Measurements from ENCODE around the gene VTI1A.

DNA sequence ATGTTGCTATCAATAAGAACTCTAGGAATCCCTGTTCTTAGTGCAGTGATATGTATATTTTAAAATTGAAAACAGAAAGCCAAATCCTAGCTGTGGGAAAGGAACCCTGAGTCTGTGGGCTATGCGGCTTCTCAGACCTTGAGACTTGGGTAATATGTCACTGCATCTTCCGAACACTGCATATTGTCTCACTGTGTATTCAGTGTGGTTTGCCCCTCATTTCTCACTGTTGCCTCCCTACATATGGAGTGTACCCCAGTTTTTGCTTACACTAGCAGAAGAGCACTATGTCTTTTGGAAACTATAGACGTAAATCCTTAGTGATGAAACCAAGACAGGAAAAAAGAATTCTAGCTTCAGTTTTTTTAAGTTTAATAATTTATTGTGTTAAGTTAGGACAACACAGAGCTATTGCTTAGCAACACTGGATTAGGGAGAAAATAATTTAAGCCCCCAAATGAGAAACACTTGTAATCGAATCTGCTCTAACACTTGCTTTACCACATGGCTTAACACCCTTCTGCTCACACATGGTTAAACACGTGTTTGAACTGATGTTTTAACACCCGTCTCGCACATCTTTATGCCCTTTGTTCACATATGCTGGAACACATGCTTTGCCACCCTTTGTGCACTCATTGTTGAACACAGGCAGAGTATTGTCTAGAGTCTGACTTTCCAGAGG, 251.3 kb downstream of the VTI1A start:
- TF ChIP-seq POLR2AphosphoS5 (IDR thresholded peaks at IDR 0.05; ENCODE audit: borderline replicate concordance, low read depth, low read length) = no peak
- TF ChIP-seq EZH2 (IDR thresholded peaks at IDR 0.05) = no peak

Measured in SK-N-MC (cell line).